ENCODE data around the gene CEMIP2. TPM values are rescaled to one million over a fixed set of nuclear protein-coding genes. Genes with fewer than 3 reads are reported as not detected.
A peak's percentile ranks its signal among the peaks of the same experiment; 100 is the strongest.

CEMIP2 gene
- total and polyA plus RNA-seq, 10 of the 15 experiments (the other 5 are each of a cell fraction or from before 2014, with no cell fraction given) = 0.50 to 19.2 (median 1.2) TPM

DNA sequence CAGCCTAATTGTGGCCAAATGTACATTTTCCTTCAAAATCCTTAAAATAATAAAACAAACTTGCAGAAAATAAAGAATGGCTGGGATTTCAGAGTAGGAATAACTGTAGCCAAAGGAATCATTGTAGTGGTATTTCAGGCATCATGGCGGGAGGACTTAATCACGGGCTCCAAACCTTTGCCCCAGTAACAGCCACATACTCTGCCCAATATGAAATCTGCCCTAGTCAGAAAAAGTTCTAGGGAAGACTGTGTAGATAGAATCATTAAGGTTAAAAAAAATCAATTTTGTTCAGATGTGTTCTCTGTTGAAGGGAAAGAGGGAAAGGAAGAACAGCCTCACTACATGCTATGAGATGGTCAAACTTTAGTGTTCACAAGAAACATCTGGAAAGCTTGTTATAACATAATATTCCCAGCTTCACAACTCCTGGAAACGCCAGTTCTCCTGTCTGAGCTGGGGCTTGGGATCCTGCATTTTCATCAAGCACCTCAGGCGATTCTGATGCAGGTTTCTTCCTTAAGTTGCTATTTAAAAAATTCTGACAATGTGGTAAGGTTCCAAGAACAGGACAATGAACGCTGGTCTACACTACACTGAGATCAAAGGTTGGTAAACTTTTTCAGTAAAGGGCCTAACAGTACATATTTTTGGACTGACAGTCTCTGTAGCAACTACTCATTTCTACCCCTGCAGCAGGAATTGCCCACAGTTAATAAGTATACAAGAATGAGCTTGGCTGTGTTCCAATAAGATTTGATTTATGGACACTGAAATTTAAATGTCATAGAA is 87.9 kb downstream of the CEMIP2 start:
- ATAC-seq = peak; percentile 73
- Histone ChIP-seq H3K27me3 (replicated peaks in 1 of 2; ENCODE audit: control insufficient read depth in 2 of 2, insufficient read depth in 2 of 2, low read length in 1 of 2) (no peaks in the 10 kb centered on the region), H3K27ac (ENCODE audit: control insufficient read depth, insufficient read depth) (no peak overlapping the region), H3K4me3 (no peak overlapping the region), H3K4me1 (ENCODE audit: control insufficient read depth, insufficient read depth, low read length) (no peaks in the 10 kb centered on the region), H2AFZ (ENCODE audit: control insufficient read depth, low read depth, low read length) (no peak overlapping the region), H3K9ac (ENCODE audit: control insufficient read depth, insufficient read depth, low read length) (no peak overlapping the region), H4K20me1 (ENCODE audit: control insufficient read depth, insufficient read depth) (no peaks in the 10 kb centered on the region), H3K9me3 (replicated peaks; ENCODE audit: control insufficient read depth, insufficient read depth, low read length) (no peaks in the 10 kb centered on the region), H3K4me2 (ENCODE audit: control insufficient read depth, insufficient read depth) (no peak overlapping the region), H3K36me3 (ENCODE audit: control insufficient read depth in 2 of 2, insufficient read depth in 2 of 2, low read length in 1 of 2) (no peaks in the 10 kb centered on the region), H3K79me2 (ENCODE audit: control insufficient read depth, insufficient read depth, low read length) (no peaks in the 10 kb centered on the region)
- no TSS peak for BruUV-seq (replicated peaks)
- WGBS (ENCODE audit: insufficient coverage, insufficient replicate concordance, low lambda C conversion rate, missing lambda C conversion rate) = 19% methylated on average over 5 of the region's 5 CpGs
- RAD21 ChIA-PET (ENCODE audit: unreplicated experiment) = interaction anchor here (0.9 to 2.0 kb wide), 4 partner anchors 11 to 86 kb away, joined by 3 to 7 read pairs (median 4); no protein-coding TSS in a partner anchor
- no peak for TF ChIP-seq CEBPB (IDR thresholded peaks at IDR 0.05; ENCODE audit: borderline replicate concordance in 1 of 2, low read depth in 2 of 2, low read length in 2 of 2)
- TF ChIP-seq, protein P1, sequence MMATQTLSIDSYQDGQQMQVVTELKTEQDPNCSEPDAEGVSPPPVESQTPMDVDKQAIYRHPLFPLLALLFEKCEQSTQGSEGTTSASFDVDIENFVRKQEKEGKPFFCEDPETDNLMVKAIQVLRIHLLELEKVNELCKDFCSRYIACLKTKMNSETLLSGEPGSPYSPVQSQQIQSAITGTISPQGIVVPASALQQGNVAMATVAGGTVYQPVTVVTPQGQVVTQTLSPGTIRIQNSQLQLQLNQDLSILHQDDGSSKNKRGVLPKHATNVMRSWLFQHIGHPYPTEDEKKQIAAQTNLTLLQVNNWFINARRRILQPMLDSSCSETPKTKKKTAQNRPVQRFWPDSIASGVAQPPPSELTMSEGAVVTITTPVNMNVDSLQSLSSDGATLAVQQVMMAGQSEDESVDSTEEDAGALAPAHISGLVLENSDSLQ (IDR thresholded peaks at IDR 0.05) = peak; percentile 30; the same call in 1 of the 2 replicates
- no peak for DNase-seq (ENCODE audit: low read depth, low spot score)
- intact Hi-C loops (cut with micrococcal nuclease; ENCODE audit: unreplicated experiment) (loop anchor here (5.0 to 10.0 kb wide), 2 partner anchors 56 to 87 kb away; partner anchors contain the start of gene CEMIP2), in situ Hi-C loops (cut with MboI) (no loop called here)
- SMC1A ChIA-PET (ENCODE audit: uncharacterized antibody, unreplicated experiment) = interaction anchor here (0.7 to 2.2 kb wide), 9 partner anchors 9 to 525 kb away, joined by 3 to 7 read pairs (median 4); no protein-coding TSS in a partner anchor
- POLR2A ChIA-PET = interaction anchor here (0.6 kb wide), 1 partner anchor 34 kb away, joined by 3 read pairs; no protein-coding TSS in a partner anchor
- CTCF ChIA-PET = interaction anchor here (1.0 to 2.3 kb wide), 7 partner anchors 11 to 139 kb away, joined by 3 to 6 read pairs (median 3); partner anchors contain the start of gene CEMIP2
- no peak for FAIRE-seq

DNA sequence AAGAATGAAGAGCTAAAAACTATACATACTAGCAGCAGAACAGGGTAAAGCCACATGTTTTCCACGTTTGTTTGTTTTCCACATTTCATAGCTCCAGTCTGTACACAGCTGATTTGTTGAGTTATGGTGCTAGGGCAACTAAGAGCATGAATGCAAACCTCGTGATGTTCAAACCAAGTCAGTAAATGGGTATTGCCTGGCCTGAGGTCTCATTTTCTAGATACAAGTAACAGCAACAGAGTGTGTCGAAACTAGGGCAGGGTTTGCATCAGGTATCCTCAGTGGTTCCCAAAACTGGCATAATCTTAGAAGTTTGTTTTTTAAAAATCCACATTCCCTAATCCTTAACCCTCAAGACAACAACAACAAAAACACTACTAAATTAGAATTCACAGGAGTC is 89.3 kb downstream of the CEMIP2 start:
- intact Hi-C loops (cut with micrococcal nuclease; ENCODE audit: unreplicated experiment) = no loop called here
- SMC1A ChIA-PET (ENCODE audit: uncharacterized antibody, unreplicated experiment) = interaction anchor here (0.9 to 1.1 kb wide), 2 partner anchors 12 to 37 kb away, joined by 3 read pairs; no protein-coding TSS in a partner anchor
- Histone ChIP-seq H3K4me1 (ENCODE audit: control insufficient read depth, insufficient read depth, low read length) (no peaks in the 10 kb centered on the region), H3K79me2 (ENCODE audit: control insufficient read depth, insufficient read depth, low read length) (no peaks in the 10 kb centered on the region), H3K27ac (ENCODE audit: control insufficient read depth, insufficient read depth) (no peak overlapping the region), H3K9me3 (replicated peaks; ENCODE audit: control insufficient read depth, insufficient read depth, low read length) (no peaks in the 10 kb centered on the region), H3K27me3 (replicated peaks in 1 of 2; ENCODE audit: control insufficient read depth in 2 of 2, insufficient read depth in 2 of 2, low read length in 1 of 2) (no peaks in the 10 kb centered on the region), H3K36me3 (ENCODE audit: control insufficient read depth in 2 of 2, insufficient read depth in 2 of 2, low read length in 1 of 2) (no peaks in the 10 kb centered on the region), H3K4me3 (no peak overlapping the region), H2AFZ (ENCODE audit: control insufficient read depth, low read depth, low read length) (no peak overlapping the region), H3K9ac (ENCODE audit: control insufficient read depth, insufficient read depth, low read length) (no peak overlapping the region), H4K20me1 (ENCODE audit: control insufficient read depth, insufficient read depth) (no peaks in the 10 kb centered on the region), H3K4me2 (ENCODE audit: control insufficient read depth, insufficient read depth) (no peak overlapping the region)
- in situ Hi-C loops (cut with MboI) = loop anchor here (10.0 kb wide), 1 partner anchor 74 kb away; no protein-coding TSS in a partner anchor
- CTCF ChIA-PET = no interaction called here
- ATAC-seq (no peak), DNase-seq (ENCODE audit: low read depth, low spot score) (no peak), FAIRE-seq (no peak)
- WGBS (ENCODE audit: insufficient coverage, insufficient replicate concordance, low lambda C conversion rate, missing lambda C conversion rate) = 0% methylated on average over 3 of the region's 3 CpGs
- BruUV-seq (replicated peaks) = no TSS peak
- RAD21 ChIA-PET (ENCODE audit: unreplicated experiment) = interaction anchor here (1.1 kb wide), 1 partner anchor 51 kb away, joined by 3 read pairs; no protein-coding TSS in a partner anchor
- no peak for TF ChIP-seq PAX8 (IDR thresholded peaks at IDR 0.05)
- POLR2A ChIA-PET = no interaction called here

Measured in GM12878 (cell line).